Skeletal muscle tissue (tissue), 4 donors: Measurements from ENCODE around the gene NDUFA12. TPM values are rescaled to one million over a fixed set of nuclear protein-coding genes. Genes with fewer than 3 reads are reported as not detected.
"Not testable (repeated sequence)": the region's sequence is repeated elsewhere in the genome, so short reads cannot be mapped to it uniquely, and the experiment has no call there.

Experiments
- H3K27ac ChIP-seq: one replicate; pipeline ENCODE4 v1.7.0; 2013; ENCODE audit warnings: mild to moderate bottlenecking, low read depth, low read length, inconsistent platforms
- H3K27me3 ChIP-seq, 3 donors: one replicate each; pipeline ENCODE4 v1.7.0; 2013; ENCODE audit warnings: low read length in 3 of 3; ENCODE audit not compliant: control insufficient read depth in 3 of 3, insufficient read depth in 3 of 3
- H3K36me3 ChIP-seq, 3 donors: one replicate each; pipeline ENCODE4 v1.7.0; 2013; ENCODE audit warnings: low read length in 3 of 3; ENCODE audit not compliant: control insufficient read depth in 3 of 3, insufficient read depth in 3 of 3
- H3K4me1 ChIP-seq, 3 donors: one replicate each; pipeline ENCODE4 v1.7.0; 2013; ENCODE audit warnings: low read length in 3 of 3, mild to moderate bottlenecking in 3 of 3; ENCODE audit not compliant: control insufficient read depth in 3 of 3, insufficient read depth in 3 of 3
- H3K4me3 ChIP-seq, 3 donors: one replicate each; pipeline ENCODE4 v1.7.0; 2013; ENCODE audit warnings: low read length in 3 of 3
- H3K9ac ChIP-seq, 3 donors: one replicate each; pipeline ENCODE4 v1.7.0; 2013; ENCODE audit warnings: low read length in 3 of 3, mild to moderate bottlenecking in 3 of 3, moderate library complexity in 2 of 3, low read depth in 1 of 3
- H3K9me3 ChIP-seq, 3 donors: one replicate each; pipeline ENCODE4 v1.7.0; 2013; ENCODE audit warnings: low read length in 3 of 3; ENCODE audit not compliant: control insufficient read depth in 3 of 3
- total RNA-seq: library from RNA; depleted of rRNA; stranded (reverse); fragments of >200 nt; gene quantifications from one replicate; pipeline ENCODE4 v1.2.3, GENCODE V29; 2014
- donor health status: Osteomylitis.

NDUFA12 gene
- total RNA-seq, 1 donor from 2014 or later, result 105 TPM

DNA sequence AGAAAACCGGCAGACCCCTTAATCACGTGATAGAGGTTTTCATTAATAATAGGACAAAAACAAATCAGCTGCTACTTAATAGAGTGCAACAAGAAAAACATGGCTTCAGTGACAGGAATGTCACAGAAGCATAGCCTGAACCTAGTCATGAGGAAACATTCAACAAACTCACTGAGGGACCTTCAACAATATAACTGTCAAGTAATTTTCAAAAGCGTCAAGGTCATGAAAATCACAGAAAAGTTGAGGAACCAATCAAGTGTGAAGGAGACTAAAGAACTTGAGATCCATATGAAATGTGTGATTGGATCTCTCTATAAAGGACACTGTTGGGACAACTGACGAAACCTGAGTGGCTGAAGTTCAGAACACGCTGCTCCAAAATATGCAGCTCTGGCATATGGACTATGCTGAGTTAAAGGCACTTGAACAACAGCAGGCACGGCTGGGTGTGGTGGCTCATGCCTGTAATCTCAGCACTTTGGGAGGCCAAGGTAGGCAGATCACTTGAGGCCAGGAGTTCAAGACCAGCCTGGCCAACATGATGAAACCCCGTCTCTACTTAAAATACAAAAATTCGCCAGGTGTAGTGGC, 16.3 kb downstream of the NDUFA12 start:
- peaks cover 0 to 2% (median 0%) of the 10 kb centered on the region in 3 donors for H3K4me1 ChIP-seq
- H3K27ac ChIP-seq, result no peak overlapping the region
- H3K27me3 ChIP-seq, result no peaks in the 10 kb centered on the region
- H3K36me3 ChIP-seq, result peaks cover 0 to 4% (median under 1%) of the 10 kb centered on the region in 3 donors
- H3K4me3 ChIP-seq, result no peak overlapping the region
- H3K9me3 ChIP-seq, result no peaks in the 10 kb centered on the region
- H3K9ac ChIP-seq, result no peak overlapping the region

DNA sequence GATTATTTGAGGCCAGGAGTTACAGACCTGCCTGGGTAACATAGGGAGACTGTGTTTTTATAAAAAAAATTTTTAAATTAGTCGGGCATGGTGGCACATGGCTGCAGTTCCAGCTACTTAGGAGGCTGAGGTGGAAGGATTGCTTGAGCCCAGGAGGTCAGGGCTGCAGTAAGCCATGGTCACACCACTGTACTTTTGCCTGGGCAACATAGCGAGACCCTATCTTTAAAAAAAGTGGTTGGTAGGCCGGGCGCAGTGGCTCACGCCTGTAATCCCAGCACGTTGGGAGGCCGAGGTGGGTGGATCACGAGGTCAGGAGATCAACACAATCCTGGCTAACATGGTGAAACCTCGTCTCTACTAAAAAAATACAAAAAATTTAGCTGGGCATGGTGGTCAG, 18.4 kb downstream of the NDUFA12 start:
- H3K9me3 ChIP-seq, H3K36me3 ChIP-seq, H3K27ac ChIP-seq, H3K4me3 ChIP-seq, H3K9ac ChIP-seq, H3K4me1 ChIP-seq, H3K27me3 ChIP-seq: not testable (repeated sequence)

DNA sequence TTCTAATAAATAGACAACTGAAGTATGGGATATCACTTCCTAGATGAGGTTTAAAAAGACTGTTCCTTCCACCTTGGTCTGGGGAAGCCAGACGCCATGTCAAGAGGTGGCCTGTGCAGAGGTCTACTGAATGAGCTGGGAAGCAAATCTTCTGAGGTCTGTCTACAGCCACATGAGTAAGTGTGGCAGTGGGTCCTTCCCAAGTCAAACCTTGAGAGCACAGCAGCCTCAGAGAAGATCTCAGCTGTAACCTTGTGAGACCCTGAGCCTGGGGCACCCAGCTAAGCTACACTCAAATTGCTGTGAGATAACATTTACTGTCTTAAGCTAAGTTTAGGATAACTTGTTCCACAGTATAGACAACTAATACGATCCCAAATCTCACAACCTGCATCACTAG, 20.2 kb downstream of the NDUFA12 start:
- Histone ChIP-seq H3K9me3 (no peaks in the 10 kb centered on the region), H3K9ac (no peak overlapping the region), H3K36me3 (no peaks in the 10 kb centered on the region), H3K27me3 (no peaks in the 10 kb centered on the region), H3K4me1 (peaks cover 0 to 5% (median 0%) of the 10 kb centered on the region in 3 donors), H3K27ac (no peak overlapping the region), H3K4me3 (no peak overlapping the region)

DNA sequence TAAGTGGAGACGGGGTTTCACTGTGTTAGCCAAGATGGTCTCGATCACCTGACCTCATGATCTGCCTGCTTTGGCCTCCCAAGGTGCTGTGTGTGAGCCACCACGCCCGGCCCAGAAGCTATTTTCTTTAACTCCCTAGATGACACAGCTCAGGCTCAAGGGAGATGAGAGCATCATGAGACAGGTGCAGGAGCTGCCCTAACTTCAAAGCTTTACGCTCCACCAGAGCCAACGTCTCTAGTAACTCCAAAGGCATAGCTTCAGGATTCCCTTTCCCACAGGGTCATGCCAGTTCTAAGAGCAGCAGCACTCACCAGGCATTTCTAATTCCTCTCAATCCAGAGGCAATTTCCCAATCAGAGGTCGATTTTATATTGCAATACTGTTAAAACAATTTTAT, 21.0 kb downstream of the NDUFA12 start:
- Histone ChIP-seq H3K4me3 (no peak overlapping the region), H3K27me3 (no peaks in the 10 kb centered on the region), H3K9ac (no peak overlapping the region), H3K36me3 (no peaks in the 10 kb centered on the region), H3K4me1 (peaks cover 0 to 5% (median 0%) of the 10 kb centered on the region in 3 donors), H3K27ac (no peak overlapping the region), H3K9me3 (no peaks in the 10 kb centered on the region)

DNA sequence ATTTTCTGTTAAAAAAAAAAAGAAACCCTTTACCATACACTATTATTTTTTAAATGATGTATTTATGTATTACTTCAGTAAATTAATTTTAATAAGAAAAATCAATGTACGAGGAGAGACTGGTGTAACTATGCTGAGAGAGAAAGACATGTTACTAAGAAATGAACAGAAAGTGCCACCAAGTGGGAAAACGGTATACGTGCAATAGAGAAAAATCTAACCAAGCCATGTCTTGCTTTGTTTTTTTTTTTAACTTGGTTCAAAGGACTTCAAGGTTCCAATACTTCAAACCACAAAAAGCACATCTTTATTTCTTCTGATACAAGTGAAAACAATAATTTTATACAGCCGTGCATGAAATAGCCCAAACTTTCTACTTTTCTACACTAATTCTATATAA, 22.9 kb downstream of the NDUFA12 start:
- H3K9me3 ChIP-seq, result no peaks in the 10 kb centered on the region
- H3K4me1 ChIP-seq, result peaks cover 0 to 5% (median 0%) of the 10 kb centered on the region in 3 donors
- no peak overlapping the region for H3K9ac ChIP-seq
- no peaks in the 10 kb centered on the region for H3K27me3 ChIP-seq
- H3K36me3 ChIP-seq, result no peaks in the 10 kb centered on the region
- no peak overlapping the region for H3K27ac ChIP-seq
- H3K4me3 ChIP-seq, result no peak overlapping the region

DNA sequence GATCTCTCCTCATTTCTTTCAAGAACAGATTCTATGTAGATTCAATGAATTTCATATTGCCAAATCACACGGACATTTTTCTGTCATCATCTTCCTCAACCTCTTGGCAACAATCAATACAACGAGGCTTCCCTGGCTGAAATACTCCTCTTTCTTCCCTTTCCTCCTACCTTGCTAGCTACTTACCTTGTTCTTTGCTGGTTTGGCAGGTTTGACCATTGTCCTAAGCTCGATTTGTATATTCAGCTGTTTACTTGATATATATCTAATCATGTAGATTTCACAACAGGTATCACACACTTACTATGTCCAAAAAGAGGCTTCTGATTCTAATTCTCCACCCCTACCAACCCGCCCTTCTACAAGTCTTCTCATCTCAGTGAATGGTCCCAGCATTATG, 23.6 kb downstream of the NDUFA12 start:
- no peak overlapping the region for H3K4me3 ChIP-seq
- H3K9ac ChIP-seq, result no peak overlapping the region
- no peaks in the 10 kb centered on the region for H3K36me3 ChIP-seq
- no peak overlapping the region for H3K27ac ChIP-seq
- peaks cover 0 to 5% (median 0%) of the 10 kb centered on the region in 3 donors for H3K4me1 ChIP-seq
- no peaks in the 10 kb centered on the region for H3K27me3 ChIP-seq
- no peaks in the 10 kb centered on the region for H3K9me3 ChIP-seq

DNA sequence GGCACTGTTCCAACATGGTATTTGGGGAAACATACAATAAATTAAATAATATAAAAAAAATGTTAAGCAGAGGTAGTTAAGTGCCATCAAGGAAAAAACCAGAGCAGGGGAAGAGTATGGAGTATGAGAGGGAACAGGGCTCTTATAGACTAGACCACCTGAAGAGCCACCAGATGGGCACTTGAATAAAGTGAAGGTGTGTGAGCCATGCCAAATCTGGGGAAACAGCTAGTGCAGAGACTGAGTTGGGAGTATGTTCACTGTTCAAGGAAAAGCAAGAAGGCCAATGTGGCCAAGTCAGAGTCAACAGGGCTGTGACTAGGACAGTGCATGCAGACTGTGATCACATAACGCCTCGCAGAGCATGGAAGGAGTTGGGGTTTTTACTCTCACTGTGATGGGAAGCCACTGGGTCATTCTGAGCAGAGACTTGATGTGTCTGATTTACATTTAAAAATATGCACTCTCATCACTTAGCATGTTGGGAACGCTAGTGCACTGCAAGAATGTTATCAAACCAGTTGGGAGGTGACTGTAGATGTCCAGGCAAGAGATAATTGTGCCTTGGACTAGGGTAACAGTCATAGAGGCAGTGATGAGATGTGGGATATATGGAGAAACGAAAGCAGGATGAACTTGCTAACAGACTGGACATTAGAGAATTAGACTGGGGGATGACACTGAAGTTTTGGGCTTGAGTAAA, 25.6 kb downstream of the NDUFA12 start:
- Histone ChIP-seq H3K4me3 (no peak overlapping the region), H3K9ac (no peak overlapping the region), H3K9me3 (no peaks in the 10 kb centered on the region), H3K4me1 (peaks cover 0 to 5% (median 0%) of the 10 kb centered on the region in 3 donors), H3K27me3 (no peaks in the 10 kb centered on the region), H3K27ac (no peak overlapping the region), H3K36me3 (no peaks in the 10 kb centered on the region)

DNA sequence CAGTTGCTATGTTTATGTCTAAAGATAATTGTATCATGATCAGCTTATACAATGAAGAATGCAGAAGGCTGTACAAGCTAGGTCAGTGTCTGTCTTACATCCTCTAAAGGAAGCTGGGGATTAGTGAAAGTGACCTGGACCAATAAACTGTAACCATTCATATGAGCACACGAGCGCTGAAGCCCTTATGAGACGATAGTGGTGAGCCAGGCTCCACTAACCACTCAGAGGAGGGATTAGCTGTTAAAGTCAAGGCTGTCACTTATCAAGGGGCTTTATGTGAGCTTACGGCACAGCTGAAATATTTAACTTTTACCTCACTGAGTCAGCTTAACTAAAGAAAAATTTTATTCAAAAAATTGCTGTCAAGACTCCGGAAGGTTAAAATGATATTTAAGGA, 30.3 kb downstream of the NDUFA12 start:
- Histone ChIP-seq H3K9me3 (no peaks in the 10 kb centered on the region), H3K27me3 (no peaks in the 10 kb centered on the region), H3K9ac (no peak overlapping the region), H3K36me3 (peaks cover 3 to 14% (median 8%) of the 10 kb centered on the region in 3 donors), H3K4me3 (no peak overlapping the region), H3K4me1 (no peaks in the 10 kb centered on the region), H3K27ac (no peak overlapping the region)

DNA sequence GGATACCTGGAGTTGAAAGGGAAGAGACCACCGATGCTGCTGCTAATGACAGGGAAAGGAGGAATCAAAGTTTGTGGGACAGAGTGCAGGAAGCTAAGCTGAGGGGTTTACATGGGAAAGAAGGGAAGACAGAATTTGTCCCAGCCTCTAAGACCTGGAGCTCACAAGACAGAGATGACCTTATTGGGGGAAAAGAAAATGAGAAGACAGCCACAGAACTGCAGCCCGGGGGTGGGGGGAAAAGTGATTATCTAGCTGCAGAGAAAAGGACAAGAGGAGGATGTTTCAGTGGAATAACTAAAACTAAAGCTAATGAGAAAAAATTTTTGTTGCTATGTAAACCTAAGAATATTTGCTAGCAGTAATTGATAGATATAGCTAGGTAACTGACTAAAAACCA, 30.7 kb downstream of the NDUFA12 start:
- Histone ChIP-seq H3K36me3 (peaks cover 3 to 14% (median 8%) of the 10 kb centered on the region in 3 donors), H3K9ac (no peak overlapping the region), H3K27ac (no peak overlapping the region), H3K4me1 (no peaks in the 10 kb centered on the region), H3K9me3 (no peaks in the 10 kb centered on the region), H3K27me3 (no peaks in the 10 kb centered on the region), H3K4me3 (no peak overlapping the region)

DNA sequence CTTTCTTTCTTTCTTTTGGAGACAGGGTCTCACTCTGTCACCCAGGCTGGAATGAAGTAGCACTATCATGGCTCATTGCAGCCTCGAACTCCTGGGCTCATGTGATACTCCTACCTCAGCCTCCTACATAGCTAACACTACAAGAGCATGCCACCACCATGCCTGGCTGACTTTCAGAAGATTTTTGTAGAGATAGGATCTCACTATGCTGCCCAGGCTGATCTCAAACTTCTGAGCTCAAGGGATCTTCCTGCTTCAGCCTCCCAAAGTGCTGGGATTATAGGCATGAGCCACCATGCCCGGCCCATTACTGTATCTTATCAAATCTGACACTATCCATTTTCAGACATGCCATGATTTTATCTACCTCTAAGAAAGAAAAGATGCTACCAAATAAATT, 31.6 kb downstream of the NDUFA12 start:
- no peaks in the 10 kb centered on the region for H3K27me3 ChIP-seq

More for the DNA sequence above, 31.6 kb downstream of the NDUFA12 start:
- H3K9ac ChIP-seq, result no peak overlapping the region
- no peaks in the 10 kb centered on the region for H3K9me3 ChIP-seq
- no peak overlapping the region for H3K4me3 ChIP-seq
- no peak overlapping the region for H3K27ac ChIP-seq
- H3K4me1 ChIP-seq, result no peaks in the 10 kb centered on the region
- H3K36me3 ChIP-seq, result peaks cover 3 to 14% (median 8%) of the 10 kb centered on the region in 3 donors
